Right lobe of liver (tissue), 6 donors: ENCODE measurements around the gene SRP14. TPM values are rescaled to one million over a fixed set of nuclear protein-coding genes. Genes with fewer than 3 reads are reported as not detected.

Experiments used
- ATAC-seq, 4 donors: fragments of 200-7000 bp; cut with Tn5 transposase; one replicate each; pipeline ENCODE4 v1.9.1; 2020; ENCODE audit warnings: mild to moderate bottlenecking in 4 of 4, moderate library complexity in 4 of 4
- DNase-seq, 3 donors: peaks; one replicate each; pipeline ENCODE4 v3.0.0-alpha.2; 2020
- H3K27ac ChIP-seq, 3 donors: fragments of 200-600 bp; one replicate each; pipeline ENCODE4 v1.8.0; 2022
- H3K27me3 ChIP-seq, 2 donors: fragments of 200-600 bp; one replicate each; pipeline ENCODE4 v1.8.0; 2022
- H3K36me3 ChIP-seq, 4 donors: fragments of 200-600 bp; sonication (generic) in 1 of 4; one replicate each; pipeline versions ENCODE4 v1.5.1 to v1.8.0; 2017 to 2022; ENCODE audit warnings: control low read depth in 1 of 4
- H3K4me1 ChIP-seq, 4 donors: fragments of 200-600 bp; sonication (generic) in 1 of 4; one replicate each; pipeline versions ENCODE4 v1.5.1 to v1.8.0; 2017 to 2022; ENCODE audit warnings: control low read depth in 1 of 4
- H3K4me3 ChIP-seq, 3 donors: fragments of 200-600 bp; one replicate each; pipeline ENCODE4 v1.8.0; 2022
- H3K9me3 ChIP-seq, 4 donors: fragments of 200-600 bp; sonication (generic) in 1 of 4; one replicate each; pipeline versions ENCODE4 v1.5.1 to v1.8.0; 2017 to 2022; ENCODE audit warnings: control low read depth in 1 of 4
- POLR2A ChIP-seq: fragments of 450-650 bp; IDR thresholded peaks from one replicate; pipeline ENCODE4 v1.6.1; 2017; ENCODE audit warnings: antibody characterized with exemption, mild to moderate bottlenecking
- WGBS: methylation state at CpG from one replicate; pipeline ENCODE4 v1.1.6; 2018; ENCODE audit warnings: low coverage, low lambda C conversion rate; ENCODE audit not compliant: insufficient coverage; ENCODE audit errors: missing lambda C conversion rate; 5-methylcytosine and 5-hydroxymethylcytosine counted together
- intact Hi-C, 2 donors: fragments of 100-400 bp; cut with DNase I; formaldehyde crosslinking; loops; one replicate each; pipeline versions ENCODE4 v1.11.2 to v1.14.1; 2022
- total RNA-seq, 6 experiments: library from RNA; depleted of rRNA in 2 of 6; stranded (reverse); fragments of >200 nt in 2 of 6; fragmentation: NEBNext Ultra II Directional in 3 of 6; extraction: Animal tissue kit (Norgen Biotek cat#: 25700) in 3 of 6; gene quantifications; one replicate each; pipeline versions ENCODE4 v1.1.0 to v1.2.4, GENCODE V29; 2016 to 2023
- TF ChIP-seq, protein P1 (sequence below), 4 donors: fragments of 200-600 bp in 3 of 4; fragments of 450-650 bp in 1 of 4; IDR thresholded peaks; one replicate each; pipeline versions ENCODE4 v1.5.1 to v1.8.0; 2016 to 2022; ENCODE audit warnings: antibody characterized with exemption in 4 of 4, mild to moderate bottlenecking in 2 of 4
- donor health status: DM: no; HTN: yes; CAD: no.
- donor health status: DM: no; HTN: no; CAD: no.
- donor health status: DM: no; HTN: no; CAD: no.
- donor health status: DM: no; HTN: yes; CAD: no.
- donor health status: DM: no; HTN: yes; CAD: no.

The SRP14 gene
- total RNA-seq, 6 experiments from 2014 or later, result 57.9 to 277 (median 81.0) TPM

DNA sequence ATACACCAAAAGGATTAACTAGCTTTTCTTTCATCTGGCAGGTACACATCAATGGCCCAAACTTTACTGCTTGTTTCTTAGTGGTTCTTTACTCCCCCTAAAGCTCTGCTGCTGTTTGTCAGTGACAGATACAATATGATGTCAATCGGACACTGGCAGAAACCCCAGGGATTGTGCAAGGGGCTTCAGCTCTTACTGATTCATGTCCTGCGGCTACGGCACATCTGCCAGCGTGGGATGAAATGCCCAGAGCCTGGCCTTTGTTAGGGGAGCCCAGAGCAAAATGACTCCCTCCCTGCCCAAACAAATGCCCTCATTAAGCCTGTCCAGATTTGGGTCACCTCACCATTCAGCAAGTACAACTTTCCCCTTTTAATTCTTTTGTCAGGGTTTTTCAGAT lies 28.3 kb downstream of the SRP14 start:
- Histone ChIP-seq H3K4me1 (peaks cover 0 to 3% (median 0%) of the 10 kb centered on the region in 4 donors), H3K4me3 (no peak overlapping the region), H3K27ac (peak overlapping the region in 2 of 3 donors; percentile 10 to 12), H3K9me3 (no peaks in the 10 kb centered on the region), H3K36me3 (peaks cover 0 to 37% (median 21%) of the 10 kb centered on the region in 4 donors), H3K27me3 (no peaks in the 10 kb centered on the region)
- no peak for TF ChIP-seq POLR2A
- TF ChIP-seq, protein P1, sequence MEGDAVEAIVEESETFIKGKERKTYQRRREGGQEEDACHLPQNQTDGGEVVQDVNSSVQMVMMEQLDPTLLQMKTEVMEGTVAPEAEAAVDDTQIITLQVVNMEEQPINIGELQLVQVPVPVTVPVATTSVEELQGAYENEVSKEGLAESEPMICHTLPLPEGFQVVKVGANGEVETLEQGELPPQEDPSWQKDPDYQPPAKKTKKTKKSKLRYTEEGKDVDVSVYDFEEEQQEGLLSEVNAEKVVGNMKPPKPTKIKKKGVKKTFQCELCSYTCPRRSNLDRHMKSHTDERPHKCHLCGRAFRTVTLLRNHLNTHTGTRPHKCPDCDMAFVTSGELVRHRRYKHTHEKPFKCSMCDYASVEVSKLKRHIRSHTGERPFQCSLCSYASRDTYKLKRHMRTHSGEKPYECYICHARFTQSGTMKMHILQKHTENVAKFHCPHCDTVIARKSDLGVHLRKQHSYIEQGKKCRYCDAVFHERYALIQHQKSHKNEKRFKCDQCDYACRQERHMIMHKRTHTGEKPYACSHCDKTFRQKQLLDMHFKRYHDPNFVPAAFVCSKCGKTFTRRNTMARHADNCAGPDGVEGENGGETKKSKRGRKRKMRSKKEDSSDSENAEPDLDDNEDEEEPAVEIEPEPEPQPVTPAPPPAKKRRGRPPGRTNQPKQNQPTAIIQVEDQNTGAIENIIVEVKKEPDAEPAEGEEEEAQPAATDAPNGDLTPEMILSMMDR (IDR thresholded peaks at IDR 0.05), result no peak
- DNase-seq (peak; percentile 78 to 86 (median 81)), ATAC-seq (peak; percentile 92 to 97 (median 96))
- WGBS, result 0% methylated on average over 1 of the region's 4 CpGs
- intact Hi-C loops, result no loop called here

DNA sequence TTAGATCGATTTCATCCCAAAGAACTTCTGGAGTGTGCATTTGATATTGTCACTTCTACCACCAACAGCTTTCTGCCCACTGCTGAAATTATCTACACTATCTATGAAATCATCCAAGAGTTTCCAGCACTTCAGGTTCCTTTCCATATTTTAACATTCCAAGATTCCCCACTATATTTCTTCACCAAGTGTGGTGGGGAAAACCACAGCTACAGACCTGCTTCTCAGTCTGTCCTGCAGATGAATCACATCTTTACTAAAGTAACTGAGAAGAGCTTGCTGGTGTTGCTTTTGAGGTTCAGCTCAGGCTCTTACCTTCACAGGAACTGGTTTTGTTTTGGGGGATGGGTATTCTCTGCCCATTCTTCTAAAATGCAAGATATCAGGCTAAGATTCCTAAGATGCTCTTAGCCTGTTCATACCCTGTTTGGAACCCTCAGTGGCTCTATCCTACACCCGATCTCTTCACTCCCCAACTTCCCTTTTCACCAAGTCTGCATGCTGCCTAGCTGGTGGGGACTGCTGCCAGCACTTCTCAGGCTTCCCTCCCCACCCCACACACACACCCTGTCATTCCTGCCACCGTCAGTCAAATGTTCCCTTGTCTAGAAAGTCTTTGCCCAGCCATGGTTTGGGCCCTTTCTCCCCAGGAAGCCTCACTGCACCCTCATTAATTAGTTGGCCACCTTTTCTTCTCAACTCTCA lies 30.8 kb downstream of the SRP14 start:
- TF ChIP-seq POLR2A, result no peak
- DNase-seq (no peak), ATAC-seq (peak in 2 of 4 donors; percentile 31 to 36)
- H3K4me3 ChIP-seq, result no peak overlapping the region
- H3K36me3 ChIP-seq, result peaks cover 0 to 42% (median 22%) of the 10 kb centered on the region in 4 donors
- peaks cover 0 to 9% (median 2%) of the 10 kb centered on the region in 4 donors for H3K4me1 ChIP-seq
- no peak overlapping the region for H3K27ac ChIP-seq
- H3K27me3 ChIP-seq, result no peaks in the 10 kb centered on the region
- intact Hi-C loops, result no loop called here
- H3K9me3 ChIP-seq, result no peaks in the 10 kb centered on the region
- WGBS, result 88% methylated on average over 3 of the region's 3 CpGs

DNA sequence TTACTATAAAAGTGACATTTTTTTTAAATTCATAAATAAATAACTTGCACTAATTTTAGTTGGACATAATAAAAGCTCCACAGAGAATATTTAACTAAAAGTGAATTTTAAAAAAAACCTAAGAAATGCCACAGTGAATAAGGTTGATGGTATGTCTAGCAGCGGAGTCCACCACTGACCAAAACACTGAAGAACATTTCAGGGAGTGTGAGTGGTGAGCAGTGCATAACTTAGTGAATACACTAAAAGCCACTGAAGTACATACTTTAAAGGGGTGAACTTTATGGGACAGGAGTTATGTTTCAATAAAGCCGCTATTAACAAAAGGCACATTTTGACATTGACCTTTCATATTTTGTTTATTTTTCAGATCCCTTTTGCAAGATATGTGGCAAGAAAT lies 32.3 kb downstream of the SRP14 start:
- DNase-seq, result no peak
- peaks cover 0 to 30% (median 14%) of the 10 kb centered on the region in 4 donors for H3K36me3 ChIP-seq
- ATAC-seq, result no peak
- intact Hi-C loops, result no loop called here
- no peak overlapping the region for H3K4me3 ChIP-seq
- WGBS, result 93% methylated on average over 2 of the region's 2 CpGs
- no peaks in the 10 kb centered on the region for H3K27me3 ChIP-seq
- H3K27ac ChIP-seq, result no peak overlapping the region
- H3K4me1 ChIP-seq, result peaks cover 0 to 23% (median 2%) of the 10 kb centered on the region in 4 donors
- TF ChIP-seq, protein P1 (IDR thresholded peaks at IDR 0.05), result no peak
- TF ChIP-seq POLR2A, result no peak
- no peaks in the 10 kb centered on the region for H3K9me3 ChIP-seq

DNA sequence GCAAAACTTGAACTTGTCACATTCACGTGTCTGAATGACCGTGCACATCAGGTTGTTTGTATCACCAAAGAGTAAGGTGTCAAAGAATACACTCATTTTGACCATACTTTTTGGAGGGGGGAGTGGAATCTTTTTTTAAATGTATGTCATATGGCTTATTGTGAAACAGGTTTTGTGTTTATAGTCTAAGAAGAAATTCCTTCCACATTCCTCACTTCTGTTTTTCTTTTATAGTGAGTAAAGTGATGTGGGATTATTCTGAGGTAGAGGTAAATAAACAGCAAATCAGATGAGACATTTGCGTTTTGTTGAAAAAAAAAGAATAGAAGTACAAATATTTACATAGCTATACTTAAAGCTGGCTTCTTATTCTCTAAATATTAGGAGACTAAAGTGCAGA lies 33.0 kb downstream of the SRP14 start:
- WGBS, result 79% methylated on average over 3 of the region's 3 CpGs
- peaks cover 0 to 24% (median 10%) of the 10 kb centered on the region in 4 donors for H3K36me3 ChIP-seq

More for the DNA sequence above, 33.0 kb downstream of the SRP14 start:
- Histone ChIP-seq H3K4me3 (no peak overlapping the region), H3K4me1 (peaks cover 0 to 23% (median 2%) of the 10 kb centered on the region in 4 donors), H3K9me3 (no peaks in the 10 kb centered on the region), H3K27me3 (no peaks in the 10 kb centered on the region), H3K27ac (no peak overlapping the region)
- intact Hi-C loops, result no loop called here
- no peak for DNase-seq
- no peak for ATAC-seq
- TF ChIP-seq, protein P1 (IDR thresholded peaks at IDR 0.05), result no peak
- no peak for TF ChIP-seq POLR2A
